ENCODE data around the gene ITGB2.
"Not testable (repeated sequence)": the region's sequence is repeated elsewhere in the genome, so short reads cannot be mapped to it uniquely, and the experiment has no call there.

ITGB2 gene

DNA sequence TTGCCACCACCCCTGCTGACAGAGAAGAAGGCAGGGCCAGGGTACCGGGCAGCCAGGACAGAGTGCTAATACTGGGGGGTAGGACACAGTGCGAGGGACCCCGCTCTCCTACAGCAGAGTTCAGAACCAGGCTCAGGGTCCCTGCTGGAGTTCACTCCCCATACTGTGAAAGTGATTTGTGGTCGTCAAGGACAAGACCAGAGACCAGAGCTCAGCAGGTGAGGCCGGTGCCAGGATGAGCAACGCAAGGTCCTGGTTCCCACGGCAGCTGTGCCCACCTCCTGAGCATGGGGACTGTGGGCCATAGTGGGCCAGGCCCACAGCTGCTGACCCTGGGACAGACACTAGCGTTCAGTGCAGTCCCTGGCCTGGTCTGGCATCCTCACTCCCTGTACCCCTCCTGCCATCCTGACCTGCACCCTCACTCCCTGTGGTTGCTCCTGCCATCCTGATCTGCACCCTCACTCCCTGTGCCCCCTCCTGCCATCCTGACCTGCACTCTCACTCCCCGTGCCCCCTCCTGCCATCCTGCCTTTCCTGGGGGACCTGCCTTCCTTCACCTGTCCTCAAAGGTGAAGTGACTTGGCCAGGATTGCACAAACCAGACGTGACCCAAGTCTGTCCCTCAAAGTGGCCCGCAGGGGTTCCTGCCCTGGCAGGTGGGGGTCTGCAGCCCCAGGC is 33.4 kb downstream of the ITGB2 start:
- no peak for DNase-seq (ENCODE audit: extremely low read depth in 1 of 2, low read depth in 1 of 2)

DNA sequence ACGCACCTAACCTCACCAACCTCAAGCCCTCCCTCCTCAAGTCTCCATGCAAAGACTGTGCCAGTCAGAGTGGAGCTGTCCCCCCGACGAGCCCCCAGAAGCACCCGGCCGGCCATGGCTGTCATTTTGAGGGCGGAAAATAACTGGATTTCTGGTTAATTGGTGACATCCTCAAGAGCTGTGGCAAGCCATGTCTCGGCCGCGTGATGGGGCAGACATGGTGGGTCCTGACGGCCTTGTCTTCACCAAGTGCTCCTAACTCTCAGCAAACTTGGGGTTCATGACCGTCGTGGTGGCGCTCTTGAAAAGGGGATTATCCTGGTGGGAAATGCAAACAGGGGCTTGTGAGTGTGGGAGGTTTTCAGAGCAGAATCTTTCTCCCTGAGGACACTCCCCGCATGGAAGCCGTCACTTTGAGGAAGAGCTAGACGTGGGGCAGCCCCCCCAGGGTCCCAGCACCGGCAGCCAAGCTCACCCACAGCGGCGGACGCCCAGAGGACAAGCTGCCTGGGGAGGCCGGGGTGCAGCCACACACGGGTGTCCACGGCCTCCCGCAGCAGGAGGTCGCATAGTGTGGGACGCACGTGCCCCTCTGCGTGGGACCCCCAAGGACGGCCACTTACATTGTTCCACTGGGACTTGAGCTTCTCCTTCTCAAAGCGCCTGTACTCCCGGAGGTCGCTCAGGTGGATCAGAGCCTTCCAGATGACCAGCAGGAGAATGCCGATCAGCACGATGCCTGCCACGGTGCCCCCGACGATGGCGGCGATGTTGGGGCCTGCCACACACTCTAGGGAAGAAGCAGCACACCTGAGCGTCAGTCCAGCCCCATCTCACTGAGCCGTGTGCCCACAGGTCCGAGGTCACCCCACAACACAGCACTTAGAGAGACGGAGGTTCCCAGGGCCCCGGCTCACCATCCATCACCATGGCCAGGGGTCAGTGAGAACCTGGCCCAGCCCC is 34.3 kb downstream of the ITGB2 start:
- no peak for DNase-seq (ENCODE audit: extremely low read depth in 1 of 2, low read depth in 1 of 2)

DNA sequence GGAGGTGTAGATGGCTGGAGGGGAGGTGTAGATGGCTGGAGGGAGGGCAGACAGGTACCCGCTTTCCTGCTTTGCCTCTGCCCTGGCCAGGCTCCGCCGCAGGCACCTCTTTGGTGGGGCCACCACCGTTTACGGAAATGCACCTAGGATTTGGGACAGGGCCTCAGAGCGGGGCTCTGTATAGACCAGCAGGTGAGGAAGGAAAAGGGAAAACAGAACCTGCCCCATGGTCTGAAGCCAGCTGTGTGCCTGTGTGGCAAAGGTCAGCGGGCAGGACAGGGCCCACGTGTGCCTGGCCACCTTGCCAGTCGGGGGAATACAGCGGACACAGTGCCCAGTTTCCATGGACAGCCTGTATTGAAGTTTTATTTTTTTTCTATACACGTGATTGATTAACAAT is 35.1 kb downstream of the ITGB2 start:
- DNase-seq (ENCODE audit: extremely low read depth in 1 of 2, low read depth in 1 of 2), result no peak

GRCh38 chr21:44884097-44884496 is 36.6 kb downstream of the ITGB2 start:
- DNase-seq (ENCODE audit: extremely low read depth in 1 of 2, low read depth in 1 of 2), result no peak

- DNase-seq (ENCODE audit: extremely low read depth in 1 of 2, low read depth in 1 of 2), result no peak
These were observed 37.4 kb downstream of the ITGB2 start for GRCh38 chr21:44883250-44883649.

DNA sequence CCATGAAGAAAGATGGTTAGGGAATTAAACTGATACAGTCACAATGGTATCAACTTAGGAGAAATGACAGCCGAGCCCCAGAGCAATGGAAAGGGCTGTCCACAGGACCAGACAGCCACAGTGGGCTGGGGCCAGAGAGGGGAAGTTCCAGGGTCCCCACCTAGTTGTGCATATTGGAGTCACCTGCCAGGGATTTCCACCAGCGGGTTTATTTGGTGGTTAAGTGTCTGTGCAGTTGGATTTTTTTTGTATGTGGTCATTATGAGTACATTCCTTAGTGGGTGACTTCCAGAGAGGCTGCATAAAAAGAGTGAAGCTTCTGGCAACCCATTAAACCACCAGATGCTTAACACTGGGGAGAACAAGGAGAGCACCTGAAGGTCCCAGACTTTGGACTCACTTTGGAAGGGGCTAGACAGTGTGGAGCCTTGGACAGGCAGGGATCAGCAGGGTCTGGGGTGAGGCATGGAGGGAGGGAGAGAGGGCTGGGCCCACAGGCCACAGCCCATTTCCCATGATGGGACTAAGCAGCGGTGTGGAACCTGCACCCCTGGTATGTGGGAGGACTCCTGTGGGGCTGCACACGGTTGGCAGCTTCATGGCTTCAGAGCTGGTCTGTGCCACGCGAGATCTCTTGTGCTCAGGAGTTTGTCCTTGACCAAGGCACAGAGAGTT is 39.4 kb downstream of the ITGB2 start:
- DNase-seq (ENCODE audit: extremely low read depth in 1 of 2, low read depth in 1 of 2), result no peak

DNA sequence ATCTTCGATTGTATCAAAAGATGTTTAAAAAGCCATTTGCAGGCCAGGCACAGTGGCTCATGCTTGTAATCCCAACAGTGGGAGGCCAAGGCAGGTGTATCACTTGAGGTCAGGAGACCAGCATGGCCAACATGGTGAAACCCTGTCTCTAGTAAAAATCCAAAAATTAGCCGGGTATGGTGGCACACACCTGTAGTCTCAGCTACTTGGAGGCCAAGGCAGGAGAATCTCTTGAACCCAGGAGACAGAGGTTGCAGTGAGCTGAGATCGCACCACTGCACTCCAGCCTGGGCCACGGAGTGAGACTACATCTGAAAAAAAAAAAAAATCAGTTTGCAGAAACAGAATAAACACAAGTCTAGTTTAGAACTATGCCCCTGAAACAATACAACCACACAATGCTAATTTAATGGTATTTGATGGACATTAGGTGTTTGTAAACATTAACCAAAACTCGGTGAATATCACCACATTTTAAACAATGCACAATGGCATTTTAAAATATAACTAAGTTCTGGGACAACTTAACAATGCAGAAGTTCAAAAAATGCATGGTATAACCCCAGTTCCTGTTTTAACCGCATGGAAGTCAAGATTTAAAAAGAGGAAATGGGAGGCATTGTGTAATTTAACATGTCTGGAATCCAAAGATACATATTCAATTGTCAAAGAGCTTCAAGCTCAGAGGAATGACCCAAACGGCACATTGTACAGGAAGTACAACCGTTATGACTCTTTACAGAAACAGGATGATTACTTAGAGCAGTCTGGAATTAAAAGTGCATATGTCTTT is 40.1 kb downstream of the ITGB2 start:
- no peak for DNase-seq (ENCODE audit: extremely low read depth in 1 of 2, low read depth in 1 of 2)

DNA sequence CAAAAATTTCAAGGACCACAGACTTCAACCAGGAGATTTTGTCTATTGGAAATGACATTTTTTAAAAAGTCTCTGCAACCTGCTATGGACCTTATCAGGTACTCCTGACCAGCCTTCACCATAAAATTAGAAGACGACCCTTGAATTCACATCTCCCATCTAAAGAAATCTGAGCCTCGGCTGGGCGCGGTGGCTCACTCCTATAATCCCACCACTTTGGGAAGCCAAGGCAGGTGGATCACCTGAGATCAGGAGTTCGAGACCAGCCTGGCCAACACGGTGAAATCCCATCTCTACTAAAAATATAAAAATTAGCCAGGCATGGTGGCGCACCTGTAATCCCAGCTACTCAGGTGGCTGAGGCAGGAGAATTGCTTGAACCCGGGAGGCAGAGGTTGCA is 41.5 kb downstream of the ITGB2 start:
- not testable (repeated sequence) for DNase-seq (ENCODE audit: extremely low read depth in 1 of 2, low read depth in 1 of 2)

DNA sequence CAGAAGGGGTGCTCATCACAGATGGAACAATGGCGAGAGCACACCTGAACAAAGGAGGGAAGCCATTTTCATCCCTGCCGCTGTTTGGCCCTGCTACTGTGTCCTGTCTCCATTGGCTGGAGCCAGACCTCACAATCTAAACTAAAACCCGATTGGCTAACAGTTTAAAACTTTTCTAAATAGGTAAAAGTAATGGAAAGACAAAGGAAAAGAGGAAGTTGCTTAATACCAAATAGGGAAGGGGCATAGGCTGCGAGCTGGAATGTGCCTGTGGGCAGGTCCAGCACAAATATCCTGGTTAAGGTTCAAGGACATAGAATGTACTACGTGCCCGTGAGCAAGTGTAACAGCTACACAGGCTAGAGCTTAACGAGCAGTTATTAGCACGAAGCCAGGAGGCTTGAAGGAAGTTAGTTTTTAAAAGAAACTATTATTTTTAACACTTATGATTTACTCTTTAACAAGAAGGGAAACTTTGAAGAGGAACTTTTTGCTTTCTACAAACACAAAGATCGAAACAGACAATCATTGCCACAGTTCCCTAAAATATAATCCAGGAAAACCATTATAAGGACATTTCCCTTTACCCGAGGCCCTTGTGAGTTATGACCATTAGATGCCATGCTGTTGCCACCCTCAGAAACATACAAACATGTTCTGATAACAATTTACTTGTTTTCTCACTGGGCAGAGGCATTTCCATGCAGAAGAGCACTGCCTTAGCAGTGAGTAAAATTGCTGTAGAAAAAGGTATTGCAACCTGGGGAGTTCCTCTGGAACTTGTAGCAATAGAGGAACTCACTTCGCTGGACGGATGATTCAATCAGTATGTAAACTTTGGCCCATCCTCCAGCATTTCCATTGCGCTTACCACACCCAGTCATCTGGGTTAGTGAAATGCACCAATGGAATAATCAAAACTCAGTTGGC is 42.4 kb downstream of the ITGB2 start:
- no peak for DNase-seq (ENCODE audit: extremely low read depth in 1 of 2, low read depth in 1 of 2)

DNA sequence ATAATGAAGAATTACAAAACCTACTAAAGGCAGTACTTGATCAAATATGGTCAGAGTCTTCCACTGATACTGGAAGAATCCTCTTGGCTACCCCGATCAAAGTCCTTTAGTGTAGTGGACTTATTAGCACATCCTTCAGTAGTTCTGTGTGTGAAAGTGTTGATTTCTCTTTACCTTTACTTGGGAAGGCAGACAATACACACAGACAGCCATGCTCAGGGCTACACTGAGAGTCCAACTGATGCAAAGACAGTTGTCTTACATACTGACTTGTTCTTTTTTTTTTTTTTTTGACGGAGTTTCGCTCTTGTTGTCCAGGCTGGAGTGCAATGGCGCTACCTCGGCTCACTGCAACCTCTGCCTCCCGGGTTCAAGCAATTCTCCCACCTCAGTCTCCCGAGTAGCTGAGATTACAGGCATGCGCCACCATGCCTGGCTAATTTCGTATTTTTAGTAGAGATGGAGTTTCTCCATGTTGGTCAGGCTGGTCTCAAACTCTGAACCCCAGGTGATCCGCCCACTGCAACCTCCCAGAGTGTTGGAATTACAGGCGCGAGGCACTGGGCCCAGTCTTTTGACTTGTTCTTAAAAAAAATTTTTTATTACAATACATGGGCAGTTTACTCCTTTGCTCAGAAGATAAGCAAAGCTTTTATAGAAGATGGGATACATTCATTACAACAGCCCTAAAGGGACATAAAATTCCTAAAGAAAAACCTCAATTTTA is 43.7 kb downstream of the ITGB2 start:
- no peak for DNase-seq (ENCODE audit: extremely low read depth in 1 of 2, low read depth in 1 of 2)

- no peak for DNase-seq (ENCODE audit: extremely low read depth in 1 of 2, low read depth in 1 of 2)
These were observed 45.4 kb downstream of the ITGB2 start for GRCh38 chr21:44875316-44875700.

DNA sequence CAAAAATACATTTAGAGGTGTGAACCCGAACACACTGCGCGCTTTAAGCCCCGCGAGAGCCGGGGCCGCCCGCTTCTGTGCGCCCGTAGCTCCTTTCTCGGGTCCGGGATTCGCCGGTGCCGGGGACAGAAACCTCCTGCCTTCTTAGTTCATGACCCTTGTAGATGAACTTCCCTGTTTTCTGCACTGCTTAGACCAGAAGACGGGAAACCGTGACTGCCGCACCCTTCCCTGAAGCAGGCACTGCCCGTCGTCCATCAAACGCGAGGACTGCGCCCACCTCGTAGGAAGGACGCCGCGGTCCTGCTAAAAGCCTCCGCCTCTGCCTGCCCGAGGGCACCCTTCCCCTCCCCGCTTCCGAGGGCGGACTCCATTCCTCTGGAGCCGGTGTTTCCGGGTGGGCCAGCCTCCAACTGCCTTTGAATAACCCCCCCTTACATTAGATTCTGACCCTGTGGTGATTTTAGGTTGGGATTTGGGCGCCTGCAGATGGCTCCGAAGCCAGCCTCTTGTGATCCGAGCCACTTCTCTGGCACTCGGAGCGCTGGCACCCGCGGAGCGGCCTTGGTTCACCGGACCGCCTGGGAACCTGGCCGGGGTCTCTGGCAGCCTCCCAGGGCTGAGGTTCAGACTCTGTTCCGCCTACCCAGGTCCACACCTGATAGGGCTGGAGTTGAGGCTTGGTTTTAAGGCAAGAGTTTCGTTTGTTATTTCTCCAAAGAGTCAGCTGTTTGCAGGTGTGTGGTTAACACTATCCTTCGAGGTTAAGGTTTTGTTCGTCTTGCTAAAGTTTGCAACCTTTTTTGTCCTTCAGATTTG is 46.0 kb downstream of the ITGB2 start:
- no peak for DNase-seq (ENCODE audit: extremely low read depth in 1 of 2, low read depth in 1 of 2)

DNA sequence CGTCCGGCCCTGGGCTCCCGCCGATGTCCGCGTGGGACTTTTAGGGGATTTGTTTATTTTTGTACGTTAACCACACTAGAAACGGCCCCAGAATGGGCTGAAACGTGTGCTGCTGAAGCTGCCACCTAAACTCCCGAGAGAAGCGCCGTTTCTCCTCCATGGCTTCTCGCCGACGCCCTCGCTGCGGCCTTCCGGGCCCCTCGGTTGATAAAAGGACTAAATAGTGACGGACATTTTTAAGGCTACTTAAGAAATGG is 46.5 kb downstream of the ITGB2 start:
- DNase-seq (ENCODE audit: extremely low read depth in 1 of 2, low read depth in 1 of 2), result no peak

DNA sequence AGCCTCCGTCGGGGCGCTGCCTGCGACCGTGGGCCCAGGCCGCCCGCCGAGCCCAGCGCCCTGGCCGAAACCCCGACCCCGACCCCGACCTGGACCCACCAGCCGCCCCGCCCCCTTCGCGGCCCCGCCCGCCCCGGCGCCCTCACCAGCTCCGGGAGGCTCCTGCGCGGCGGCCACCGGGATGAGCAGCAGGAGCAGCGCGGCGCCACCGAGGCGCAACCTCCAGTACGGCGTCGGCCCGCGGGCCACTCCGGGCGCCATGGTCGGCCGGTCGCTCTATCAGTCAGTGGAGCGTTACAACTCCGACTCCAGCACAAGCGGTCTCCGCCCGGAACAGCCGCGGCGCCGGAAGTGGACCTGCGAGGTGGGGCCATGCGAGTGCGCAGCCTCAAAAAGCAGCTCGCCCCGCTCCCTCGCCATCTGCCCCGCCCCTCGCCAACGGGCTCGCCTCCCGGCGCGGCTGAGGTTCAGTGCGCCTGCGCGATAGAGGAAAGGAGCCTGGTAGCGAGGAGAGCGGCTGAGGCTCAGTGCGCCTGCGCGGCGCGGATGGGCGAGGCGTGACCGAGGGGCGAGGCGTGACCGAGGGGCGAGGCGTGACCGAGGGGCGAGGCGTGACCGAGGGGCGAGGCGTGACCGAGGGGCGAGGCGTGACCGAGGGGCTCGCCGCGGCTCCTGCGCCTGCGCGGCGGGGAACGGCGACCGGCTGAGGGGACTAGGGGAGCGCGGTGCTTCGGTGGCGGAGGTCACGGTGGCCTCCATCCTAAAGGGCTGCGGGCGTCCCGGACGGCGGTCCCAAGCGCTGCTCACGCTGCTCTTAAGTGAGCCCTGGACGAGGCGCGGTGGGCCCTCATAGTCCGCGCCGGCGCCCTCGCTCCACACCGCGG is 47.1 kb downstream of the ITGB2 start, which contains the start of gene PTTG1IP:
Gene PTTG1IP, minus strand, starts transcription at position 335 of the 884 bp plus-strand sequence. Its CDS starts 74 bp downstream, at position 261.
- DNase-seq (ENCODE audit: extremely low read depth in 1 of 2, low read depth in 1 of 2), result peak; percentile 97 to 99

GRCh38 chr21:44872649-44873355 is 47.9 kb downstream of the ITGB2 start:
- no peak for DNase-seq (ENCODE audit: extremely low read depth in 1 of 2, low read depth in 1 of 2)

- DNase-seq (ENCODE audit: extremely low read depth in 1 of 2, low read depth in 1 of 2), result no peak
These were observed 48.4 kb downstream of the ITGB2 start for GRCh38 chr21:44872323-44872648.

Data from stimulated activated CD8-positive, alpha-beta memory T cell treated with anti-CD3 and anti-CD28 coated beads, Interleukin-7, amount 100 ng/mL, for 48 hours (primary cell).